MM.1S (cell line): ENCODE results near the gene OR51B4.

Experiments
- DNase-seq: peaks from one replicate; pipeline ENCODE4 v3.0.0-alpha.2; 2015
- H2AFZ ChIP-seq: fragments of 300-600 bp; sonication (generic); 2 replicates; pipeline ENCODE4 v1.6.0; 2016; ENCODE audit warnings: antibody characterized with exemption, low read length
- H3F3A ChIP-seq: fragments of 300-600 bp; sonication (generic); 2 replicates; pipeline ENCODE4 v1.6.1; 2016; ENCODE audit warnings: mild to moderate bottlenecking, antibody characterized with exemption, low read length, moderate library complexity, mixed read lengths; ENCODE audit not compliant: insufficient read depth
- H3K27ac ChIP-seq: fragments of 300-600 bp; sonication (generic); 2 replicates; pipeline ENCODE4 v1.5.1; 2016; ENCODE audit warnings: mild to moderate bottlenecking, low read length
- H3K27me3 ChIP-seq: fragments of 300-600 bp; sonication (generic); replicated peaks from 2 replicates; pipeline ENCODE4 v1.6.0; 2016; ENCODE audit warnings: low read length; ENCODE audit not compliant: insufficient read depth
- H3K36me3 ChIP-seq: fragments of 300-600 bp; sonication (generic); replicated peaks from 2 replicates; pipeline ENCODE4 v1.6.1; 2016; ENCODE audit warnings: mild to moderate bottlenecking, low read length, mixed read lengths; ENCODE audit not compliant: insufficient read depth
- H3K4me1 ChIP-seq: fragments of 300-600 bp; sonication (generic); 2 replicates; pipeline ENCODE4 v1.6.1; 2016; ENCODE audit warnings: low read length, mixed read lengths
- H3K4me2 ChIP-seq: fragments of 300-600 bp; sonication (generic); 2 replicates; pipeline ENCODE4 v1.6.0; 2016; ENCODE audit warnings: low read depth, low read length
- H3K4me3 ChIP-seq: fragments of 300-600 bp; sonication (generic); 2 replicates; pipeline ENCODE4 v1.5.1; 2016; ENCODE audit warnings: low read length, mixed read lengths
- H3K79me2 ChIP-seq: fragments of 300-600 bp; sonication (generic); 2 replicates; pipeline ENCODE4 v1.6.1; 2016; ENCODE audit warnings: mixed run types, low read length, mixed read lengths
- H3K9ac ChIP-seq: fragments of 300-600 bp; sonication (generic); 2 replicates; pipeline ENCODE4 v1.6.1; 2016; ENCODE audit warnings: low read length, mixed read lengths
- H3K9me2 ChIP-seq: fragments of 300-600 bp; sonication (generic); replicated peaks from 2 replicates; pipeline ENCODE4 v1.6.1; 2016; ENCODE audit warnings: mild to moderate bottlenecking, low read length, mixed read lengths; ENCODE audit not compliant: insufficient read depth
- H3K9me3 ChIP-seq: fragments of 300-600 bp; sonication (generic); replicated peaks from 2 replicates; pipeline ENCODE4 v1.6.1; 2016; ENCODE audit warnings: mild to moderate bottlenecking, low read length, mixed read lengths; ENCODE audit not compliant: insufficient read depth
- H4K20me1 ChIP-seq: fragments of 300-600 bp; sonication (generic); 2 replicates; pipeline ENCODE4 v1.6.1; 2016; ENCODE audit warnings: mild to moderate bottlenecking, low read length, moderate library complexity, mixed read lengths; ENCODE audit not compliant: insufficient read depth
- CTCF ChIP-seq: fragments of 300-600 bp; sonication (generic); IDR thresholded peaks from 2 replicates; pipeline ENCODE4 v1.5.1; 2016; ENCODE audit warnings: antibody characterized with exemption, low read length, mixed read lengths
- EZH2 ChIP-seq: fragments of 300-600 bp; sonication (generic); optimal IDR thresholded peaks from 2 replicates; pipeline ENCODE3; 2017; ENCODE audit warnings: low read depth, mild to moderate bottlenecking, antibody characterized with exemption, low read length, mixed read lengths
- EZH2phosphoT487 ChIP-seq: fragments of 300-600 bp; sonication (generic); IDR thresholded peaks from 2 replicates; pipeline ENCODE4 v1.6.1; 2018; ENCODE audit warnings: antibody characterized with exemption, low read length

Gene OR51B4

GRCh38 chr11:5275369-5276110 lies 26.2 kb downstream of the OR51B4 start:
- Histone ChIP-seq H3K27ac (no peak overlapping the region), H3K9me3 (no peaks in the 10 kb centered on the region), H2AFZ (no peak overlapping the region), H3F3A (no peaks in the 10 kb centered on the region), H3K4me3 (no peak overlapping the region), H3K9me2 (no peaks in the 10 kb centered on the region), H3K27me3 (no peaks in the 10 kb centered on the region), H3K79me2 (no peaks in the 10 kb centered on the region), H3K9ac (no peak overlapping the region), H3K4me2 (no peak overlapping the region), H3K4me1 (peaks cover 7% of the 10 kb centered on the region; the same call in 1 of the 2 replicates), H4K20me1 (no peaks in the 10 kb centered on the region), H3K36me3 (no peaks in the 10 kb centered on the region)
- no peak for DNase-seq
- TF ChIP-seq EZH2phosphoT487 (no peak), EZH2 (no peak), CTCF (no peak)

GRCh38 chr11:5274395-5274794 lies 27.4 kb downstream of the OR51B4 start:
- Histone ChIP-seq H3K4me1 (no peaks in the 10 kb centered on the region), H3K9me2 (no peaks in the 10 kb centered on the region), H3K4me3 (no peak overlapping the region), H3K79me2 (no peaks in the 10 kb centered on the region), H3F3A (no peaks in the 10 kb centered on the region), H4K20me1 (no peaks in the 10 kb centered on the region), H3K9ac (no peak overlapping the region), H3K36me3 (no peaks in the 10 kb centered on the region), H3K27ac (no peak overlapping the region), H3K4me2 (no peak overlapping the region), H3K9me3 (no peaks in the 10 kb centered on the region), H2AFZ (no peak overlapping the region), H3K27me3 (no peaks in the 10 kb centered on the region)
- no peak for TF ChIP-seq EZH2phosphoT487
- DNase-seq: no peak

GRCh38 chr11:5272395-5273017 lies 29.2 kb downstream of the OR51B4 start:
- H3K9ac ChIP-seq: no peak overlapping the region
- no peaks in the 10 kb centered on the region for H3K9me2 ChIP-seq
- H3K4me1 ChIP-seq: no peaks in the 10 kb centered on the region
- no peaks in the 10 kb centered on the region for H3K79me2 ChIP-seq
- no peaks in the 10 kb centered on the region for H3K9me3 ChIP-seq
- no peak overlapping the region for H3K4me3 ChIP-seq
- no peak overlapping the region for H3K4me2 ChIP-seq
- H3K36me3 ChIP-seq: no peaks in the 10 kb centered on the region
- no peak overlapping the region for H2AFZ ChIP-seq
- no peaks in the 10 kb centered on the region for H3K27me3 ChIP-seq
- no peaks in the 10 kb centered on the region for H4K20me1 ChIP-seq
- no peaks in the 10 kb centered on the region for H3F3A ChIP-seq
- H3K27ac ChIP-seq: no peak overlapping the region
- DNase-seq: no peak
- TF ChIP-seq EZH2 (no peak), CTCF (no peak), EZH2phosphoT487 (no peak)

- no peaks in the 10 kb centered on the region for H3K36me3 ChIP-seq
- H3K4me2 ChIP-seq: no peak within 1 kb of the TSS
- no peaks in the 10 kb centered on the region for H3F3A ChIP-seq
- H3K9me3 ChIP-seq: no peaks in the 10 kb centered on the region
- H3K79me2 ChIP-seq: no peaks in the 10 kb centered on the region
- TF ChIP-seq EZH2phosphoT487 (no peak), EZH2 (no peak)
- no peaks in the 10 kb centered on the region for H3K4me1 ChIP-seq
- no peaks in the 10 kb centered on the region for H4K20me1 ChIP-seq
- no peaks in the 10 kb centered on the region for H3K27me3 ChIP-seq
- no peak within 1 kb of the TSS for H3K4me3 ChIP-seq
- no peak within 1 kb of the TSS for H2AFZ ChIP-seq
- H3K9ac ChIP-seq: no peak within 1 kb of the TSS
- H3K9me2 ChIP-seq: no peaks in the 10 kb centered on the region
- no peak for DNase-seq
- no peak within 1 kb of the TSS for H3K27ac ChIP-seq
Observed at GRCh38 chr11:5269715-5270147, 32.0 kb downstream of the OR51B4 start, which contains the start of gene HBE1. Gene HBE1 (minus strand): TSS chr11:5269945. CDS start chr11:5269890, 55 bp downstream.
